GM21737 (cell line): Measurements from ENCODE around the gene MAPK8IP2.
"Not testable (repeated sequence)": the region's sequence is repeated elsewhere in the genome, so short reads cannot be mapped to it uniquely, and the experiment has no call there.

Experiments
- ATAC-seq: cut with Tn5 transposase; IDR thresholded peaks from one replicate; pipeline ENCODE4 v1.9.1; 2021; ENCODE audit warnings: mild to moderate bottlenecking, moderate library complexity; ENCODE audit not compliant: unreplicated experiment

The MAPK8IP2 gene

GRCh38 chr22:50612528-50613221 is 12.1 kb downstream of the MAPK8IP2 start:
- ATAC-seq, result no peak

DNA sequence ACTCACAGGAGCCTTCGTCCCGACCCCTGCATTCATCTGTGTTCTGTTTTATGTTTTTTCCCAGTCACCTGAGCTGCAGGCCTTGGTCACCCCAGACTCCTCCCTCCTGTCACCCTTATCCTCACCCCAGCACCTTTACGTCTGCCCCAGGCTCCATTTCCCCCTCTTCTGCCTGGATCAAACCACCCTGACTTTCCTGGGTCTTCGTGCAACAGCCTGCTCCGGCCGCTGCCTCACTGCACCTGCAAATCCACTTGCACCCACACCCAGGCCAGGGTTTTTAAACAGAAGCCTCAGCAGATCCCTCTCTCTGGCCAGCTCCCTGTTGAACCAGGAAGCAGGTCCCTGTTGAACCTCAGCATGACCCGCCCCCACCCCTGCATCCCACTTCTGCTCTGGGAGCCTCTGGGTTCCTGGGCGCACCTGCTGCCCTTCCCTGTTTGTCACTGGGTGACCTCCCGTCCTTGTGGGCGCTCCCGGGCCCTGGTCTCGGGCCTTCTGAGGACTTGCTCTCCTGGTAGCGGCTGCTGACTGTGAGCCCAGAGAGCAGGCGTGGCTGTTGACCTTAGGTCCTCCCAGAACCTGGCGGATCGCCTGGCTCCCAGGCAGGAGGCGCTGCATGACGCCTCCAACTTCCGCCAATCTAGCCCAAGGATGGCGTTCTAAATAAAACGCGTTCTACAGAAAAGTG is 12.8 kb downstream of the MAPK8IP2 start:
- no peak for ATAC-seq

DNA sequence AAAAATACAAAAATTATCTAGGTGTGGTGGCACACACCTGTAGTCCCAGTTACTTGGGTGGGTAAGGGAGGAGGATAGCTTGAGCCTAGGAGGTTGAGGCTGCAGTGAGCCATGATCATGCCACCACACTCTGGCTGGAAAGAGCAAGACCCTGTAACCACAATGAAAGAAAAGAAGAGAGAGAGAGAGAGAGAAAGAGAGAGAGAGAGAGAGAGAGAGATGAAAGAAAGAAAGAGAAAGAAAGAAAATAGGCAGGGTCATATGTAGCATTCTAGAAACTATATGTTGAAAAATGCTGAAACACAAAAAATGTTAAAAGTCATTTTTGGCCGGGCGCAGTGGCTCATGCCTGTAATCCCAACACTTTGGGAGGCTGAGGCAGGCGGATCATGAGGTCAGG is 13.7 kb downstream of the MAPK8IP2 start:
- ATAC-seq, result not testable (repeated sequence)

- ATAC-seq, result peak; percentile 54
Measured at GRCh38 chr22:50620593-50621355, 20.2 kb downstream of the MAPK8IP2 start.

GRCh38 chr22:50621356-50621880 is 20.8 kb downstream of the MAPK8IP2 start:
- peak; percentile 38 for ATAC-seq

GRCh38 chr22:50621948-50622722 is 21.5 kb downstream of the MAPK8IP2 start:
- ATAC-seq, result no peak

- no peak for ATAC-seq
Measured at GRCh38 chr22:50622723-50623327, 22.2 kb downstream of the MAPK8IP2 start.

DNA sequence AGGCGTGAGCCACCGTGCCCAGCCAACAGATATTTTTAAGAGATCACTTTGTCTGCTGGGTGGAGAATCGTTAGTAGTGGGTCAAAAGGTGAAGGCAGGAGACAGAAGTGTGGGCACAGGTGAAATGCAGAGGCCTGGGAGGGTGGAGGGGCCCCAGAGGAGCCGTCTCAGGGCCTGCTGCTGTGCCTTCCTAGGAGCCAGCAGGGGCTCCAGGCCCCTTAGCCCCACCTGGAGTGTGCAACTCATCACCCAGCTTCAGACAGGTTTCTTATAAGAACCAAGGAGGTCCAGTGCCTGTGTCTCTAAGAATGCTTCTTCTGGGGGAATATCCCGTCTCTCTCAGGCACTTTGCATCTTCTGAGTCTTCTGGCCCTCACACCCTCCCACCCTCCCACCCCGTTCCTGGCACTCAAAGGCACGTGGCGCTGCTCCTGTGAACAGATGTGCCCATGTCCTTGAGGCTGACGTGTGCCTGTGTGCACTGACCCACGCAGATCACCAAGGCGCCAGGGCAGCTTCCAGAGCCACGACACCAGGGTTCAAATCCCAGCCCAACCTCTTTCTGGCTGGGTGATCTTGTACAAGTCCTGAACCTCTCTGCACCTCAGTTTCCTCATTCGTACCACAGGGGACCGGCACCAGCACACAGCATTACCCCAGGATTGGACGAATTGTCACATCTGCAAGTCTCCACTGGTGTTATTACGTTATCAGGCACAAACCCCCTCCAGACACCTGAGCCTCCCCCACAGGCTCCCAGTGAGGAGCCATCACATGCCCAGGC is 23.9 kb downstream of the MAPK8IP2 start:
- ATAC-seq, result no peak

DNA sequence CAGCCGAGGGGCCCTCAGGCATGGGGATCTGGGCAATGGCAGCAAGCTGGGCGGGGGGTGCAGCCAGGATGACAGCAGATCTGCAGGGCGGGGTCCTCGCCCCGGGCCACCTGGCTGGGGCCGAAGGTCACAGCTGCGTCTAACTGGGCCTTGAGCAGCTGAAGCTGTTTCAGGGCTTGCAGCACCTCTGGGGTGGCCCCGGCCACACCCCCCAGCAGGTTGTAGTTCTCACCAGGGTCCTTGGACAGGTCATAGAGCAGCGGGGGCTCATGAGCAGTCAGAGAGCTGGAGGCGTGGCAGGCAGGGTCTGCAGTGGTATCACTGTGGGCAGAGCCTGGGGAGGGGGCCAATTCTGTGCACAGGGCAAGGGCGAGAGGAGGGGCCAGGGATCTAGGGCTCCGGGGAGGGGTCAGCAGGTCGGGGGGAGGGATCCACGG is 24.6 kb downstream of the MAPK8IP2 start:
- ATAC-seq, result no peak

DNA sequence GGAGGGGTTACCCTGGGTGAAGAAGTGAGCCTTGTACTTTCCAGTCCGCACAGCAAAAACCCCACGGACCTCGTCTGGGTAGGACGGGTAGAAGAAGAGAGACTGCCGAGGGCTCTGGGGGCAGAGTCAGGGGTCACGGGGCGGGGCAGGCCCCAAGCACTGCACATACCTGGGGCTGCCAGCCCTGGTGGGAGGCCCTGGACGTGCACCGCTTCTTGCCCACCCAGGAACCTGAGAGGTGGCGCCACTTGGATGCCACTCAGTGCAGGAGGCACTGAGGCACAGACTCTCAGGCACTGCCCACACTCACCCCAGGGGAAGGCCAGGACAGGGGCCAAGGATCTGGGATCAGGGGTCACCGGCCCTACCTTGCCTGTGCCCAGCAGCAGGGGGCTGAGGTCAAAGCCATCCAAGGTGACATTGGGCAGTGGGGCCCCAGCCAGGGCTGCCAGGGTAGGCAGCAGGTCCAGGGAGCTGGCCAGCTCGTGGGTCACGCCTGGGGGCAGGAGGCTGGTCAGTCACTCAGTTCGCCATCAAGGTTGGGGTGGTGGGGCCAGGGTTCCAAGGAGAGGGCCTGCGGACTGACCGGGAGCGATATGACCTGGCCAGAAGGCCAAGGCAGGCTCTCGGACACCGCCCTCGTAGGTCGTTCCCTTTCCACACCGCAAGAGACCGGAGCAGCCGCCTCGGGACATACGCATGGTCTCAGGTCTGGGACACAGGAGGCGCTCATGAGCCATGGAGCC is 25.1 kb downstream of the MAPK8IP2 start:
- ATAC-seq, result no peak

DNA sequence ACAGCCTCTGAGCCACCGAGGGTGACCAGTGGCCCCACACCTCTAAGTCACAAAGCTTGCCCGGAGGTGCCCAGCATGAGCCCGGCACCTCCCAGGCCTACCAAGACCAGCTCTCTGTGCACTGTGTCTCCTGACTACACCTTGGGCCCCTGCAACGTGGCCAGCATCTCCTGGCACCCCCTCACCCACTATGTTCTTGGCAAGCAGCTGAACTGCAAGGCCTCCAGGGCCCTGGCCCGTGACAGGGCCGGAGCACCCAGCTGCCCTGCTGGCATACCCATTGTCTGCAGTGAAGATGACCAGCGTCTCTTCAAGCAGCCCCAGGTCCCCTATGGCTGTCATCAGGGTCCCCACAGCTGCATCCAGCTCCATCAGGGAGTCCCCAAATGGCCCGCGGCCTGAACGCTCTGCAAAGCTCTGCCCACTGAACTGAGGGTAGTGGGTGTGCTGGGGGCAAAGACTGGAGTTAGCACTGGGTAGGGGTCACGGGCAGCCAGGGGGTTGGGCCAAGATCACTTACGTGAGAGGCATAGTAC is 25.8 kb downstream of the MAPK8IP2 start:
- no peak for ATAC-seq

- no peak for ATAC-seq
Measured at GRCh38 chr22:50626850-50627641, 26.5 kb downstream of the MAPK8IP2 start.

DNA sequence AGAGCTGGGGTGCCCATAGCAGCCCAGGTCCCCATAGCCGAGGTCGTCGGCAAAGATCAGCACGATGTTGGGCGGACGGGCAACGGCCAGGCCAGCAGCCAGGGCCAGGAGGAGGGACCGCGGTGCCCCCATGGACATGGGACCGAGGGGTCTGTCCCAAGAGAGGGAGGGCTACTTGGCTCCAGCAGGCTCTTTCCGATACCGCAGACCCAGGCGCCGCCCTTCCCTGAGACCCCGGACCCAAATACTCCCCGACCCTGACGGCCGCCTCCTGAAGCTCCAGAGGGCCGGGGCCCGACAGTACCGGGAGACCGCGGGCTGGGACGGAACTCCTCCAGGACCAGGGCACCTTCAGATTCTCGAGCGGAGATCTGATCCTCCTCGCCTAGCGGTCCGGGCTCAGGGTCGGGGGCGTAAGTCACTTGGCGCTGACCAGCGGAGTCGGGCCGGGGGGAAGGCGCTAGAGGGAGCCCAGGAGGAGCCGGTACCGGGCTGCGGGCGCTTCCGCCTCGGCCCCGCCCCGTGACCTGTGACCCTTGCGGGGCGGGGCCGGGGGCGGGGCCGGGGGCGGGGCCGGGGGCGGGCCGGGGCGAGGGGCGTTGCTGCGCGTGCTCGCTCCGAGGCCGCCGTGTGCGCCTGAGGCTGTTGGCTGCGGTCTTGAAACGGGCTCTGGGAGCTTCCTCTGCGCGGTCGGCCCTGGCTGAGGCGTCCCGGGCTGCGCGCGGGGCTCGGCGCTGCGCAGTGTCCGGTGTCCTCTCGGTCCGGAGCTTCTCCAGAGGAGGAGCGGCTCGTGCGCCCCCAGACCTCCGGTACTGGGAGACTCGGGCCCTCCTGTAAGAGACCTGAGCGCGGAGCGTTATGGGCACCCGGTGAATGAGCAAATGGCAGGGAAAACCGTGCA is 27.3 kb downstream of the MAPK8IP2 start, which contains the start of gene ARSA:
TSS of gene ARSA (minus strand) at position 511 of the 901 bp plus-strand sequence. CDS start at position 138, 373 bp downstream.
- ATAC-seq, result peak; percentile 55

DNA sequence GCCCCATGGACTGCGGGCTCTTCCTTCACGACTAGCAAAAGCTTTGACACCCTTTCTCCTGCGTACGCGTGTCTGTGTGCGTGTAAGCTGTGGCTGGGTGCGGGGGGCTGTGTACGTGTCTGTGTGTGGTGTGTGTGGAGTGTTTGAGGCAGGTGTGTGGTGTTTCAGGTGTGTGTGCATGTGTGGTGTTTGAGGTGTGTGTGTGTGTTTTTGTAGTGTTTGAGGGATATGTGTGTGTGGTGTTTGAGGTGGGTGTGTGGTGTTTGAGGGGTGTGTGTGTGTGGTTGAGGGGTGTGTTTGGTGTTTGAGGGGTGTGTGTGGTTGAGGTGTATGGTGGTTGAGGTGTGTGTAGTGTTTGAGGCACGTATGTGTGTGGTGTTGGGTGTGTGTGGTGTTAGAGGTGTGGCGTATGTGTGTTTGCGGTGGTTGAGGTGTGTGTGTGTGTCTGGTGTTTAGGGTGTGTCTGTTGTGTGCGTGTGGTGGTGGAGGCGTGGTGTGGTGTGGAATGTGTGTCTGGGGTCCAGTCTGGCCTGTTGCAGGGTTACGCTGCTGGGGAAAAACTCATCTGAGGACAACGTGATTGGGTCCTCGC is 28.0 kb downstream of the MAPK8IP2 start:
- no peak for ATAC-seq

DNA sequence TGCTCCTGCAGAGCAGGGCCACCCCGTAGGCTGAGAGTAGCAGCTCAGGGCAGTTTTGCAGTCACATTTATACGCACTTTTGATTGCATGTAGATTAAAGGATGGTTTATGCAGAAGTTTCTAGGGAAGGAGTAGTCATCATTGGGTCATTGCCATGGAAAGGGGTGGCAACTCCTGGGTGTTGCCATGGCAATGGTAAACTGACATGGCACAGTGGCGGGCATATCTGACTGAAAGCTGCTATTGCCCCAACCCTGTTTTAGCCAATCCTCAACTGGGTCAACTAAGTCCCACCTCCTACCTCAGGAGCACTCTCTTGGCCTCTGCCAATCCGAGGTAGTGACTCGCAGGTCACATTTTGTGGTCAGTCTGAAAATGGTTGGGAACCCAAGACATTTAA is 29.8 kb downstream of the MAPK8IP2 start:
- ATAC-seq, result no peak

- no peak for ATAC-seq
Measured at GRCh38 chr22:50633086-50633485, 32.5 kb downstream of the MAPK8IP2 start.
